HG03280 (cell line): ENCODE data around the gene NOX5.
"Not testable (repeated sequence)": the region's sequence is repeated elsewhere in the genome, so short reads cannot be mapped to it uniquely, and the experiment has no call there.

ENCODE experiments used
- ATAC-seq: cut with Tn5 transposase; IDR thresholded peaks from one replicate; pipeline ENCODE4 v1.9.1; 2021; ENCODE audit warnings: mild to moderate bottlenecking, moderate library complexity; ENCODE audit not compliant: unreplicated experiment

NOX5 gene, protein sequence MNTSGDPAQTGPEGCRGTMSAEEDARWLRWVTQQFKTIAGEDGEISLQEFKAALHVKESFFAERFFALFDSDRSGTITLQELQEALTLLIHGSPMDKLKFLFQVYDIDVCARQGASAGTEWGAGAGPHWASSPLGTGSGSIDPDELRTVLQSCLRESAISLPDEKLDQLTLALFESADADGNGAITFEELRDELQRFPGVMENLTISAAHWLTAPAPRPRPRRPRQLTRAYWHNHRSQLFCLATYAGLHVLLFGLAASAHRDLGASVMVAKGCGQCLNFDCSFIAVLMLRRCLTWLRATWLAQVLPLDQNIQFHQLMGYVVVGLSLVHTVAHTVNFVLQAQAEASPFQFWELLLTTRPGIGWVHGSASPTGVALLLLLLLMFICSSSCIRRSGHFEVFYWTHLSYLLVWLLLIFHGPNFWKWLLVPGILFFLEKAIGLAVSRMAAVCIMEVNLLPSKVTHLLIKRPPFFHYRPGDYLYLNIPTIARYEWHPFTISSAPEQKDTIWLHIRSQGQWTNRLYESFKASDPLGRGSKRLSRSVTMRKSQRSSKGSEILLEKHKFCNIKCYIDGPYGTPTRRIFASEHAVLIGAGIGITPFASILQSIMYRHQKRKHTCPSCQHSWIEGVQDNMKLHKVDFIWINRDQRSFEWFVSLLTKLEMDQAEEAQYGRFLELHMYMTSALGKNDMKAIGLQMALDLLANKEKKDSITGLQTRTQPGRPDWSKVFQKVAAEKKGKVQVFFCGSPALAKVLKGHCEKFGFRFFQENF

DNA sequence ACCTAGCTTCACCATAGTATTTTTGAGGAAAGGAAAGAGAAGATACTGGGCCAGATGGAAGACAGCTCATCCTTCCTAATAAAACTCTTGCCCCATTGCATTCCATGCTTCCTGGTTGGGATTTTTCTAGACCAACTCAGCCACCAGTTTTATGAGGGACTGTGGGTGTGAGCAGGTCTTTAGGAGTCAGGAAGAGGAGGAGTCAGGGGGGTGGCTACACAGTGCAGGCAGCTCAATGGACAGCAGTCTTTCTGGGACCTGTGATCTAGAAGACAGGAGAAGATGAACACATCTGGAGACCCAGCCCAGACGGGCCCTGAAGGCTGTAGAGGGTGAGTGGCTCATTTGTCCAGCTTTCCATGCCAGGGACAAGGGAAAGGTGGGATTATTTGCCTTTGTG is at the start of gene NOX5:
NOX5 (plus strand) TSS at position 242 of the 400 bp plus-strand sequence; CDS start at position 283, 41 bp downstream.
- no peak for ATAC-seq

DNA sequence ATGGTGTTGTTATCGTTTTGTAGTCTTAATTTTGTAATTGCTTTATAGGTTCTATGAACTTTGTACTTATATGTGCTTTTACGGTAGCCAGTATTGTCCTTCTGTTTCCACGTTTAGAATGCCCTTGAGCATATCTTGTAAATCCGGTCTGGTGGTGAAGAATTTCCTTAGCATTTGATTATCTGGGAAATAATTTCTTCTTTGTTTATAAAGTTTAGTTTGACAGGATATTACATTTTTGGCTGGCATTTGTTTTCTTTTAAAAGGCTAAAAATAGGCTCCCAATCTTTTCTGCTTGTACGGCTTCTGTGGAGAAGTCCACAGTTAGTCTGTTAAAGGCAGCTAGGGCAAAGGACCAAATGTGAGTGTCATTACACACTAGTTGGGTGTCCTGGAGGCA is 47.5 kb upstream of the NOX5 start:
- no peak for ATAC-seq

GRCh38 chr15:68967948-68968347 is 46.5 kb upstream of the NOX5 start:
- ATAC-seq = no peak

GRCh38 chr15:68969298-68969697 is 45.2 kb upstream of the NOX5 start:
- ATAC-seq = no peak

DNA sequence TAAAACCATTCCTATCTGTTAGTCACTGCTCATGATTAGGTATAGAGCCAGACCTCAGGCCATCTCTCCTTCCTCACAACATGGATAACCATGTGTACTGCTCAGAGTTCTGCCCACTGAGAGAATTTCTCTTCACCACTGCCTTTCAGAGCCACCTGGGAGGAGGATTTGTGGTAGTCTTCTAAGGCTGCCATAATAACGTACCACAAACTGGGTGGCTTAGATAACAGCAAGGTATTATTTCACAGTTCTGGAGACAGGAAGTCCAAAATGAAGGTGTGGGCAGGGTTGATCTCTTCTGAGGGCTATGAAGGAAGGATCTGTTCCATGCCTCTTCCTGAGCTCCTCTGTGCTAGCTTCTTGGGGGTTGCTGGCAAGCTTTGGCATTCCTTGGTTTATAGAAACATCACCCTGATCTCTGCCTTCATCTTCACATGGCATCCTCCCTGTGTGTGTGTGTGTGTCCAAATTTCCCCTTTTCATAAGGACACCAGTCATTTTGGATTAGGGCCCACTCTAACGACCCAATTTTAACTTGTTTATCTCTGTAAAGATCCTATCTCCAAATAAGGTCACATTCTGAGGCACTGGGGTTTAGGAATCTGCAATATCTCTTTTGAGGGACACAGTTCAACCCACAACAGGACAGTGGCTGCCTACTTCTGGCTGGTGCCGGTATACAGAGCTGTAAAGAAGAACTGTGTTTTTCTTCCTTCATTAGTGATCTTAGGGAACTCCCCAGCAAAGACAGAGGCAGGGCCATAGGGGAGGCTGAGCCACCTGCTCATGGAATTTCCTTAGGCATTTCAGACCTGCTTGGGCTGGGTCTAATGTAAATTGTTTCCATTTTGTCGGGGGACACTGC is 42.1 kb upstream of the NOX5 start:
- no peak for ATAC-seq

- ATAC-seq = not testable (repeated sequence)
Observed at GRCh38 chr15:68975651-68976160, 38.8 kb upstream of the NOX5 start.

- ATAC-seq = not testable (repeated sequence)
Observed at GRCh38 chr15:68977426-68977825, 37.1 kb upstream of the NOX5 start.

GRCh38 chr15:68979006-68979405 is 35.5 kb upstream of the NOX5 start:
- no peak for ATAC-seq

DNA sequence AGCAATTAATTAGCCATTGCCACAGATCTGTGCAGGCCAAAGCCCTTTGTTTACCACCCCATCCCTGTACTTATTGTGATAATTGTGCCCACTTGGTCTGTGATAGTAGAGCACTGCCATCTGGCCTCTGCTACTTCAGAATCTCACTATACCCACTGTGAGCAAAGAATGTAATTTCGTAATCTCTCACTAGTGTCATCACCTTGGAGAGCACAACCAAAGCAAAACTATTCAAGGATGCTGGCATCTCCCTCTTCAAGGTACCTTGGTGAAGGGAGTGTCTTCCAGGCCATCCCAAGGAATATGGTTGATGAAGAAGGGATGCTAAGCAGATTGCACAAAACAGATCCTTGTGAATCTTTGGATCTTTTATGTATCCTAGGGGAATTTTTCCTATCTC is 34.7 kb upstream of the NOX5 start:
- no peak for ATAC-seq

DNA sequence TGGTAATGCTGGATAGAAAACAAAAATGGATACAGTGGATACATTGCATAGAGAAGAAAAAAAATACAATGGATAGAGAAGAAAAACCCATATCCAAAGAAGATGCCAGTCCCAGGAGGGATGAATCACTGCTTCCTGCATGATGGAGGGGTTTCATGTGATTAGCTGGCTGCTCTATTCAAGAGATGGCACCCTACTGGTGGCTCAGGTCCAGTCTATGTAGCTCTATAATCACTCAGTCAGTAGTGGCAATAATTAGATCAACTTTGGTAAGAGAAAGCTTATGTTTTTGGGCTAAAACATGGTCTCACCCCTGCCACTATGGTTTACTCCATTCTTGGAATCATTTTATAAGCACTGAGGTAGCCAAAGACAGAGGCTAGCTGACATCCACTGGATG is 33.7 kb upstream of the NOX5 start:
- no peak for ATAC-seq

DNA sequence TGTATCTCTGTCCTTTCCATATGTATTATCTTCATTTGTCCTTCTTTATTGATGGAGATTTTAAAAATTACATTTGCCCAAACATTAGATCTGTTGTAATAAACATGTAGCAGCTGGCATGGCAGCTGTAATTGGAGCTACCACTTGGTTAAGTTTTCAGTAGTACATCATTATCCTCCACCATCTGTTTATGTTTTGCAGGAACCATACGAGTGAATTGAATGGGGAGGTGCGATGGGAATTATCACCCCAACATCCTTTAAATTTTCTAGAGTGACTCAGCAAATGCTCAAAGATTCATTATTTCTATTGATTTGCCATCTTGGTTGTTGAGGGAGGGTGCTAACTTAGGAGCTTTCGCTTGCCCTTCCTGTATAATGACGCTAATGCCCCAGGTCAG is 32.6 kb upstream of the NOX5 start:
- ATAC-seq = no peak

DNA sequence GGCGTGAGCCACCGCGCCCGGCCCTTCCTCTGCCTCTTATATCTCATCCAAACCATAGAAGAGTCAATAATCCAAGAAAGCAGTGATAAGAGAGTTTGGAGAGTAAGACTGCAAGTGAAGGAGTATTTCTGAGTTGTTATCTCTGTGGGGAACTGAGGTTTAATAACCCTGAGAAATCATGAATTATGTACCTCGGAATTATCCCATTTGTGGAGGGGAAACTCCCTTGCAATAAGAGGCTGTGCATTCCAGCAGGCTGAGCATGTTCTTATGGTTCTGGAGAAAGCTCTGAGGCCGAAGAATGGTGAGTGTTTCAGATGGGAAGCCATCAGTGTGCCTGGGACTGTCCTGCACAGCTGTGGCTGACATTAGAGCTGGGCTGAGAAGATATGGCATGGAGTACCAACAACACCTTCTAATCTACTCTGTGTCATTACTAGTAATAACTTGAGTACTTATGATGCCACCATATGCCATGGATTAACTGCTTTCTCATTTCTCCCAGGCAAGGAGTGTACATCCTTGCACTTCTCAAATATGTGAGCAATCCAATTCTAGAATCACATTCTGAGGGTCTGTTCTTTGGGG is 31.4 kb upstream of the NOX5 start:
- ATAC-seq = no peak

GRCh38 chr15:68983961-68984481 is 30.5 kb upstream of the NOX5 start:
- no peak for ATAC-seq

- ATAC-seq = no peak
Observed at GRCh38 chr15:68984586-68984985, 29.9 kb upstream of the NOX5 start.

- no peak for ATAC-seq
Observed at GRCh38 chr15:68985361-68985891, 29.1 kb upstream of the NOX5 start.

- ATAC-seq = no peak
Observed at GRCh38 chr15:68986322-68986721, 28.2 kb upstream of the NOX5 start.

GRCh38 chr15:68987120-68987519 is 27.4 kb upstream of the NOX5 start:
- no peak for ATAC-seq

DNA sequence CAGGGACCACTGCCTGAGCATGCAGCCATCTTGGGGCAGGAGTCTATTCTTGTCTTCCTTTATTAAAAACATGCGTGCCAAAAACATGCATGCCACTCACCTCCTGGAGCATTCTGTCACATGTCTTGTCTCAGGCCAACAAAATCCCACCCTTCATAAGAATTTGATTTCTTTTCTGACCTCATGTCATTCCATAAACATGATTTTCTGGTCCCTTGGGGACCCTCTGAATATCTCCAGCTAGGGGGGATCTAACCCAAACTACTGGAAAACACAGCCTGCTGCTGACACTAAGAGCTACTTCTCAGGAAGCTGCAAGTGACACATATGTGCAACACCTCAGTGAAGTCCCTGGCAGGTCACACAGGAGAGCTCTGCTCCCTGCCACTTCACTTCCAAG is 26.8 kb upstream of the NOX5 start:
- ATAC-seq = no peak

GRCh38 chr15:68989541-68990230 is 24.8 kb upstream of the NOX5 start:
- no peak for ATAC-seq
